Vagina (tissue), 2 donors: ENCODE data around the gene GSTO1. TPM values are rescaled to one million over a fixed set of nuclear protein-coding genes. Genes with fewer than 3 reads are reported as not detected.
A peak's percentile ranks its signal among the peaks of the same experiment; 100 is the strongest.

Experiments
- DNase-seq, 2 donors: peaks; one replicate each; pipeline ENCODE4 v3.0.0-alpha.2; 2017; ENCODE audit errors: extremely low spot score in 2 of 2
- H3K27ac ChIP-seq: fragments of 200-600 bp; sonication (generic); one replicate; pipeline ENCODE4 v1.5.1; 2019
- H3K27me3 ChIP-seq: fragments of 200-600 bp; sonication (generic); one replicate; pipeline ENCODE4 v1.5.1; 2019
- H3K36me3 ChIP-seq, 2 donors: fragments of 200-600 bp; sonication (generic); one replicate each; pipeline ENCODE4 v1.5.1; 2017 to 2019
- H3K4me1 ChIP-seq: fragments of 200-600 bp; sonication (generic); one replicate; pipeline ENCODE4 v1.5.1; 2019
- H3K4me3 ChIP-seq, 2 donors: fragments of 200-600 bp; sonication (generic); 1 replicate in 1 of 2; 2 replicates in 1 of 2; pipeline ENCODE4 v1.5.1; 2016 to 2019
- H3K9me3 ChIP-seq: fragments of 200-600 bp; sonication (generic); one replicate; pipeline ENCODE4 v1.5.1; 2019
- POLR2A ChIP-seq, 2 donors: fragments of 450-650 bp; IDR thresholded peaks; one replicate each; pipeline ENCODE4 v1.6.1; 2017; ENCODE audit warnings: antibody characterized with exemption in 2 of 2, mild to moderate bottlenecking in 2 of 2, moderate library complexity in 2 of 2
- POLR2AphosphoS5 ChIP-seq, 2 donors: sonication (generic); formaldehyde crosslinking; IDR thresholded peaks; one replicate each; pipeline ENCODE4 v1.9.0; 2017; ENCODE audit warnings: antibody characterized with exemption in 2 of 2, mild to moderate bottlenecking in 2 of 2, low read depth in 1 of 2; ENCODE audit not compliant: insufficient read depth in 1 of 2
- intact Hi-C: fragments of 100-400 bp; cut with DNase I; formaldehyde crosslinking; loops from one replicate; pipeline ENCODE4 v1.15.1; 2023
- total RNA-seq: library from RNA; depleted of rRNA; stranded (reverse); fragments of >200 nt; gene quantifications from one replicate; pipeline ENCODE4 v1.2.3, GENCODE V29; 2016
- TF ChIP-seq, protein P1 (sequence below), 3 experiments: fragments of 450-650 bp in 2 of 3; fragments of 200-600 bp in 1 of 3; sonication (generic) in 1 of 3; IDR thresholded peaks; one replicate each; pipeline ENCODE4 v1.5.1; 2017 to 2019; ENCODE audit warnings: antibody characterized with exemption in 3 of 3, mild to moderate bottlenecking in 2 of 3, moderate library complexity in 2 of 3

The GSTO1 gene
- total RNA-seq, 1 donor from 2014 or later, result 69.5 TPM

DNA sequence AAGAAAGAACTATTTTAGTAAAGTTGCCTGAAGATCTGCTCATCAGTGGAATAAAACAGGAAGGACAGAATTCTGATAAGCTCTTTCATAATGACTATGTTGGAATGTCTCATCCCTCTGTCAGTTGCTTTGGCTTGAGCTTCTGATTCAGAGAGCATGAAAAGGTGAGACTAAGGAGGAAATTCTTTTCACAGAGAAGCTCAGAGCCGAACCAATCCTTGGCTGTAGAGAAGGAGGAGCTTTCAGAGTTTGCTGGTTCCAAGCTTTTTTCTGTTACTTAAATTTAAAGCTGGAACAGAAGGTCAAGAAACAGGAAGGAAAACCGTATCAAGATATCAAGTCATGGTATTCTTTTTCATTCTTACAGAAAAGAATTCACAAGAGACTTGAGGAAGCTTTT is 38.3 kb downstream of the GSTO1 start:
- intact Hi-C loops, result loop anchor here (5.0 kb wide), 1 partner anchor 54 kb away; no protein-coding TSS in a partner anchor
- H3K27me3 ChIP-seq, result no peaks in the 10 kb centered on the region
- H3K9me3 ChIP-seq, result no peaks in the 10 kb centered on the region
- H3K27ac ChIP-seq, result no peak overlapping the region
- H3K4me1 ChIP-seq, result peaks cover 10% of the 10 kb centered on the region
- no peak overlapping the region for H3K4me3 ChIP-seq
- TF ChIP-seq, protein P1, sequence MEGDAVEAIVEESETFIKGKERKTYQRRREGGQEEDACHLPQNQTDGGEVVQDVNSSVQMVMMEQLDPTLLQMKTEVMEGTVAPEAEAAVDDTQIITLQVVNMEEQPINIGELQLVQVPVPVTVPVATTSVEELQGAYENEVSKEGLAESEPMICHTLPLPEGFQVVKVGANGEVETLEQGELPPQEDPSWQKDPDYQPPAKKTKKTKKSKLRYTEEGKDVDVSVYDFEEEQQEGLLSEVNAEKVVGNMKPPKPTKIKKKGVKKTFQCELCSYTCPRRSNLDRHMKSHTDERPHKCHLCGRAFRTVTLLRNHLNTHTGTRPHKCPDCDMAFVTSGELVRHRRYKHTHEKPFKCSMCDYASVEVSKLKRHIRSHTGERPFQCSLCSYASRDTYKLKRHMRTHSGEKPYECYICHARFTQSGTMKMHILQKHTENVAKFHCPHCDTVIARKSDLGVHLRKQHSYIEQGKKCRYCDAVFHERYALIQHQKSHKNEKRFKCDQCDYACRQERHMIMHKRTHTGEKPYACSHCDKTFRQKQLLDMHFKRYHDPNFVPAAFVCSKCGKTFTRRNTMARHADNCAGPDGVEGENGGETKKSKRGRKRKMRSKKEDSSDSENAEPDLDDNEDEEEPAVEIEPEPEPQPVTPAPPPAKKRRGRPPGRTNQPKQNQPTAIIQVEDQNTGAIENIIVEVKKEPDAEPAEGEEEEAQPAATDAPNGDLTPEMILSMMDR (IDR thresholded peaks at IDR 0.05), result no peak
- TF ChIP-seq POLR2AphosphoS5 (IDR thresholded peaks at IDR 0.05; ENCODE audit: insufficient read depth in 1 of 2, low read depth in 1 of 2), result peak in 1 of 2 donors; percentile 30
- DNase-seq, result no peak
- H3K36me3 ChIP-seq, result no peaks in the 10 kb centered on the region

DNA sequence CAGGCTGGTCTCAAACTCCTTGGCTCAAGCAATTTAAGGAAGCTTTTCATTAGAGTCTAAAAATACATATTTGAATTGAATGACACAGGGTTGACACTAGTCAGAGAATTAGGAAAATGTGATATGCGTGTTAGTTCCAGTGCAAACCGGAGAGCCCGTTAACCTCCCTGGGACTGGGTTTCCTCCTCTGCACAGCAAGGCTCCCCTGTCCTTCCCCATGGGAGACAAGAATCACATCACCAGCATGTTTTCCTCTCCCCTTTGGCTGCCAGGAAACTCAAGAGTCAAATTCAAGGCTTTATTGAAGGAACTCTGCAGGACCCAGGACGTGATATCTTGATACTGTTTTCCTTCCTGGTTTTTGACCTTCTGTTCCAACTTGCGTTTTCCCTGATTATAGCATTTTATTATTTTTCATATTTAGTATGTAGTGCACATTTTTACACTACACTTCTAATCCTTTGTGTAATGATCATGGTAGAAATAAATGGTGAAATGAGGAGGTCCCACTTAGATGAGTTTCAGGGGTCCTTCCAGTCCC is 39.2 kb downstream of the GSTO1 start:
- Histone ChIP-seq H3K27ac (no peak overlapping the region), H3K36me3 (no peaks in the 10 kb centered on the region), H3K9me3 (no peaks in the 10 kb centered on the region), H3K27me3 (no peaks in the 10 kb centered on the region), H3K4me3 (no peak overlapping the region), H3K4me1 (peaks cover 10% of the 10 kb centered on the region)
- DNase-seq, result no peak
- intact Hi-C loops, result loop anchor here (5.0 kb wide), 1 partner anchor 53 kb away; no protein-coding TSS in a partner anchor
- TF ChIP-seq POLR2A (IDR thresholded peaks at IDR 0.05) (no peak), POLR2AphosphoS5 (IDR thresholded peaks at IDR 0.05; ENCODE audit: insufficient read depth in 1 of 2, low read depth in 1 of 2) (no peak)
- TF ChIP-seq, protein P1 (IDR thresholded peaks at IDR 0.05), result no peak

DNA sequence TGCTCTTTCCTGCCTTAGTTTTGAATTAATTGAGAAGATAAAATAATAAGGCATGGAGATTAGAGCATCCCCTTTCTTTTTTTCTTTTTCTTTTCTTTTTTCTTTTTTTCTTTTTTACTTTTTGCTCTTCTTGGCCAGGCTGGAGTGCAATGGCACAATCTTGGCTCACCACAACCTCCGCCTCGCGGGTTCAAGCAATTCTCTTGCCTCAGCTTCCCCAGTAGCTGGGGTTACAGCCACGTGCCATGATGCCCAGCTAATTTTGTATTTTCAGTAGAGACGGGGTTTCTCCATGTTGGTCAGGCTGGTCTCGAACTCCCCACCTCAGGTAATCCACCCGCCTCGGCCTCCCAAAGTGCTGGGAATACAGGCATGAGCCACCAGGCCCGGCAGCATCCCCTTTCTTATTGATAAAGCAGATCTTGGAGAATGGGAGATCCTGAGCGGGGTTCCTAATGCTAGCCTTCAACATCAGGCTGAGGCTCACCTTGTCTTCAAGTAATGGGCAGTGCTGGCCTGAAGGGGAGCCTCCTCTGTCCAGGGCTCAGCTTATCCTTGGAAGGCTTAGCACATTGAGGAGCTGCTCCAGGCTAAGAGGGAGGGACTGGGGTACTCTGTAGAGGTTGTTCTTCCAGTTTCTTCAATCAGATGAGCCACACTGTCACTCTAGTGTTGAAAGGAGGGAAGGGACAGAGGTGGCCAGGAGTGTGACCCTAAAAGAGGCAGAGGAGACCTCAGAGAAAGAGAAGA is 42.2 kb downstream of the GSTO1 start:
- TF ChIP-seq POLR2A (IDR thresholded peaks at IDR 0.05) (no peak), POLR2AphosphoS5 (IDR thresholded peaks at IDR 0.05; ENCODE audit: insufficient read depth in 1 of 2, low read depth in 1 of 2) (no peak)
- TF ChIP-seq, protein P1 (IDR thresholded peaks at IDR 0.05), result no peak
- Histone ChIP-seq H3K4me1 (peaks cover 17% of the 10 kb centered on the region), H3K4me3 (no peak overlapping the region), H3K9me3 (no peaks in the 10 kb centered on the region), H3K27me3 (no peaks in the 10 kb centered on the region), H3K36me3 (no peaks in the 10 kb centered on the region), H3K27ac (no peak overlapping the region)
- no peak for DNase-seq
- intact Hi-C loops, result no loop called here

DNA sequence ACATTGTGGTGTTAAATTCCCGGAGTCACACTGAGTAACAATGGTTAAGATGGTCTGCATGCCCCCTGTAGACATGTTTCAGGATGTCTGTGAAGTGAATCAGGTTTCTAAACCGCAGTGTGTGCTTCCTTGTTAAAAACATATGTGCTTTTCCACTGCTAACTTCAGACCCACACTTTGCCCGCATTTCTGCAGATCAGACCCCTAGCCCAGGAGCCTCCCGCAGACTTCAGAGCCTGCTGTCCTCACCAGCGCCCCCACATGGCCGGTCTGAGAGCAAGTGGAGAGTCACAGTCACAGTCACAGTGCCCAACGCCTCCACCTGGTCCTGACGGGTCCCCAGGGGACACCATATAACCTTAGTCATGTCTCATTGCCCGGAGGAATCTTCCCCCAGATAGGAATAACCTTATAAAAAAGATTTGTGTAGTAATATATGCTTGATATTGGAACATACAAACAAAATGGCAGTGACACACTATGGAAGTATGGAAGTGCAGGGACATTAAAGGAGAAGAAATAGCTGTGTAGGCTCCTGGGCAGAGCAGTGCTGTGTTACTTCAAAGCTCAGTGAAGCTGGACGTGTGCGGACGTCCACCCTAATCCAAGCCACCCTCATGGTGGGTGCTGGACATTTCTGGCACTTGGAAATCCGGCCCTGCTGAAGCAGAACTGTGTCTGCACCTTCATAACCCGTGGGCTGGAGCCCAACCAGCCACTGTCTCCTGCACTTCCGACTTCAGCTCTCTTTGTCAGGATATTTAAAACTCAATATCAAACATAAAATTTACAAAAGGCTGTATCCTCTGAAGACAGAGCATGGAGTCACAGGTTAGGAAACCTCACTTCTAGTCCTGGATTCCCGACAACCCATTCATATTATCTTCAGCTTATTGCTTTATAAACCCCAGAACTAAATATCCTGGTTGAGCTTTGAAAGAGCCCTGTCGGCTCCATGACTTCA is 43.3 kb downstream of the GSTO1 start:
- H3K27ac ChIP-seq, result no peak overlapping the region
- no peak for DNase-seq
- no peaks in the 10 kb centered on the region for H3K27me3 ChIP-seq
- intact Hi-C loops, result no loop called here
- H3K9me3 ChIP-seq, result no peaks in the 10 kb centered on the region
- peaks cover 17% of the 10 kb centered on the region for H3K4me1 ChIP-seq
- no peak overlapping the region for H3K4me3 ChIP-seq
- TF ChIP-seq POLR2AphosphoS5 (IDR thresholded peaks at IDR 0.05; ENCODE audit: insufficient read depth in 1 of 2, low read depth in 1 of 2) (no peak), POLR2A (IDR thresholded peaks at IDR 0.05) (no peak)
- TF ChIP-seq, protein P1 (IDR thresholded peaks at IDR 0.05), result no peak
- H3K36me3 ChIP-seq, result no peaks in the 10 kb centered on the region
